SW 1271 (cell line): ENCODE measurements around the gene CELF2.

Source experiments
- DNase-seq, 2 experiments: peaks; one replicate each; lab custom pipeline; 2025; lab: John Stamatoyannopoulos, UW

CELF2 gene

GRCh38 chr10:11131112-11131639, 113.5 kb downstream of the CELF2 start:
- no peak for DNase-seq

DNA sequence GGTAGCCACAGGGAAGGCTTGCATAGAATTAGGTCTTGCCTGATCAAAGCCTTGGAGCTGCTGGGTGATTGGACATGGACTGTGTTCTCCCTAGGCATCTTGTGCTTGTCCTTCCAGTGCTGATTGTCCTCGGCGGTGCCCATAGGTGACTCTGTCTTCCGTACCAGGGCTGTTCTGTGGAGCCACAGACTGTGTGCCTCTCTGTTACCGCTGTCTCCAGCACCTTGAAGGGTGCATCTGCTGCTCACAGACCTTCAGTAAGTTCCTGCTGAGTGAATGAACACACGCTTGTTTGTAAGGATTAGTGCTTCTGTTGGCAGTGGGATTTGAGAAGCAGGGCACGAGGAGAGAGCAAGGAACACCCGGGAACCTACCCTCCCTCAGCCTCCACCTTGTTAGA, 116.7 kb downstream of the CELF2 start:
- no peak for DNase-seq

GRCh38 chr10:11135709-11136108, 118.0 kb downstream of the CELF2 start:
- no peak for DNase-seq

GRCh38 chr10:11138314-11139033, 120.8 kb downstream of the CELF2 start:
- DNase-seq = no peak

- DNase-seq = no peak
Measured at GRCh38 chr10:11140963-11141362, 123.3 kb downstream of the CELF2 start.

- DNase-seq = no peak
Measured at GRCh38 chr10:11141571-11142091, 124.0 kb downstream of the CELF2 start.

GRCh38 chr10:11142777-11143176, 125.1 kb downstream of the CELF2 start:
- no peak for DNase-seq

DNA sequence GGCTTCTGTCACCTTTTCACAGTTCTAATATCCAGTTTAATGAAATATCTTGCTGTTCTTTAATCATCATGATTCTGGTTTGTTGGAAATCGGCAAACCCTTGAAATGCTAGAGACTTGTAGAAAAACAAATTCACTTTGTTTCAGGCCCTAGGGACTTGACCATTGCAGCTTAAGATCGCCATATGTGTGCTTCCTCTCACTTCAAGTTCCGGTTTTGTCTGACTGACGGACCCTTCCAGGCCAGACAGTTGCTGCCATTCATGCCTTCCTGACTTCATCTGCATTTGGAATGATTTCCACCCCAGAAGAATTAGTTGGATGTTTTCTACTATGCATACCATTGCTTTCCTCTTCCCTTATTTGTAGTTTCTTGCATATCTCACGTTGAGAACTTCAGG, 125.6 kb downstream of the CELF2 start:
- no peak for DNase-seq

DNA sequence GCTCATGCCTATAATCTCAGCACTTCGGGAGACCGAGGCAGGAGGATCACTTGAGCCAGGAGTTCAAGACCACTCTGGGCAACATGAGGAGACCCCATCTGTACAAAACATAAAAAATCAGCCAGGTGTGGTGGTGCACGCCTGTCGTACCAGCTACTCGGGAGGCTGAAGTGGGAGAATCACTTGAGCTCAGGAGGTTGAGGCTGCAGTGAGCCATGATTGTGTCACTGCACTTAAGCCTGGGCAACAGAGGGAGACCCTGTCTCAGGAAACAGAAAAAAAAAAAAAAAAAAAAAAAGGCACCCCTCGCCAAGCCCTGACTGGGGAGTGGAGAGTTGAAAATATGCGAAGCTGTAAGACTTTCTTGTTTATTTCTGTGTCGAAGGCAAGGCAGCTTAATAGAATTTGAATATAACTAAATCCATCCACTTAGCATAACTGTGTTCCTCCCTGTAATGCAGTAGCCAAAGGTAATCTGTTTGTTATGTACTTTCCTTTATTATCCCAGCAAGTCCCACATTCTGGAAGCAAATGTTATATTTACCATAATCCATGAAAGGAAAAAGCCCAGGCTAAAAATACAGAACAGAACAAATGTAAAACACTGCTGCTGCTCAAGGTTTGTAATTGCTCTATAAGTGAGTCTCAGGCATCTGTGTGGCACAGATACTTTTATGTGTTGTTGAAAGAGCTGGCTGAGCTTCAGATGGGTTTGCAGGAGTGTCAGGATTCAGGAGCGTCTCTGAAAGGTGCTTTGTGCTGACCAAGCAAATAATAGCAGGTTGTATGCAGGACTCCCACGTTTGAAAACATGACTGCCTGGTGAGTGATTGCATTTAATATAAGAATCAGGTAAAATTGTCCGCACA, 127.2 kb downstream of the CELF2 start:
- DNase-seq = no peak

DNA sequence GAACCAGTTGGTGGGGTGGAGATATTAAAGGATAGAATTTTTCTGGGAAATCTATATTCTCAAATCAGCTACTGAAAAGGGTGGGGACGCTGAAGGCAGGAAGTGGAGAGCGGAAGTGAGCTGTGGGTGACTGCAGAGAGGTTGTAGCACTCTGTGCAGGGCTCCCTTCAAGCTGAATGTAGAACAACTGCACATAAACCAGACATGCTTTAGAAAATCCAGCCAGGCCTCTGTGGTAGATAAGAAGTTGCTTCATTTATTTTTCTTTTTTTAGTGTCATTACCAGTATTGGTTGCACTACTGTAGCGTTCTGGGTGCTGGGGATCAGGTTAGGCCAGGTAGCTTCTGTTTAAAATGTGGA, 127.8 kb downstream of the CELF2 start:
- no peak for DNase-seq

GRCh38 chr10:11146402-11147171, 128.9 kb downstream of the CELF2 start:
- DNase-seq = no peak

GRCh38 chr10:11147722-11148121, 130.1 kb downstream of the CELF2 start:
- DNase-seq = no peak

- no peak for DNase-seq
Measured at GRCh38 chr10:11148142-11149028, 130.7 kb downstream of the CELF2 start.

GRCh38 chr10:11149807-11150141, 132.1 kb downstream of the CELF2 start:
- DNase-seq = no peak

DNA sequence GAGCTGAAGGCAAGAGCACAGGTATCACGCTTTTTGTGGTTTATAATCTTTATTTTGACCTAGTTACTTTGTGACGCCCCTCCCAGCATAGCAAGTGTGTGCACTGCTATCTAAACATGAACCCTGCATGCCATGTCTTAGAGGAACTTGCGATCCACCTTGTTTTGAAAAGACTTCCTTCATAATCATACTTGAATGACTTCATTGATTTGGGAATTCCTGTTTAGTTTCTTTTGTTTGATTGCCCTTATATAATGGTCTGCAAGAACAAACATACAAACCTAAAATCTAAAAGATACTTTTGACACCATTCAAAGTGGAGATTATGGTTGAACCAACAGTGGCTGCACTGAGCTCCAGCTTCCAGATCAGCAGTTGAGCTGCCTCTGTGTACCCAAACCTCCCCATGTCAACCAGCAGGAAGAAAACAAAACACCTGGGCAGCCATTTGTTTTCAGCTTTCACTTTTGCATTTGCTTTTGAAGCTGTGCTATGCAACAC, 132.6 kb downstream of the CELF2 start:
- DNase-seq = no peak

- no peak for DNase-seq
Measured at GRCh38 chr10:11150879-11151415, 133.3 kb downstream of the CELF2 start.

GRCh38 chr10:11152801-11153200, 135.1 kb downstream of the CELF2 start:
- no peak for DNase-seq

DNA sequence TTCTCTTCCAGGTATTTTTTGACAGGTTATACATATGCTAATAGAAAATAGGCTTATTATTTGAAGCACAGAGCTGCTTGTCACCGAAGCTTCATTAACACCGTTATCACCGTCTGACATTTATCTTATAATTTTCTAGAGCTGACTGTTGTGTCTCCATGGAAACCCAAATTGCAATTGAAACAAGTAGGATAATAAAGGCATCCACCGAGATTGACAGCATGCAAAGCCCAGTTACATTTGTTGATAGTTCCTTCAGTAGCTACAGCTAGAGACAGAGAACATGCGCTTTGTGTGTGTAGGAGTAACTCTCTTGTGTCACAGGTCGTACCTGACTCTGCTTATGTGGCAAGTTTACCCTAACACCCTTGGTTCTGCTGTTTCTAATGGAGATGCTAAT, 135.6 kb downstream of the CELF2 start:
- DNase-seq = no peak

DNA sequence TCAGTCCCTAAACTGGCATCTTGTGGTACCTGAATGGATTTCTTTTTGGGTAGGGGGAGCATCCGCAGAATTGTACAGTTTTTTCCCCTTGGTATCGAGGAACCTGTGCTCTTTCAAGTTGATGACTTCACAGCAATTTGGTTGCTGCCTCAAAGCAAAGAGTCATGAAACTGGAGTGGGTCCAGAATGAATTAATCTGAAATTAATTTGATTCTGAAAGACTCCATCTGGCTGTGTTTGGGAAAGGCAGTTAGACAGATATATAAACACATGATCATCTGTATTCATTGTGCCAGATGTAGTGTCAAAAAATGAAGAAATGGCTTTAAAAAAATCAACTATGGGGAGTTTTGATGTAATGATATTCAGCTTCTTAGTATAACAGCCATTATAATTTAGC, 136.1 kb downstream of the CELF2 start:
- no peak for DNase-seq

GRCh38 chr10:11154333-11154732, 136.7 kb downstream of the CELF2 start:
- DNase-seq = no peak
